T-helper 2 cell (primary cell): Measurements from ENCODE around the gene SLC12A2.

Experiments used
- DNase-seq, 5 experiments: peaks; one replicate each; pipeline versions ENCODE4 v3.0.0 to v3.0.0-alpha.2; 2012 to 2022

The SLC12A2 gene

DNA sequence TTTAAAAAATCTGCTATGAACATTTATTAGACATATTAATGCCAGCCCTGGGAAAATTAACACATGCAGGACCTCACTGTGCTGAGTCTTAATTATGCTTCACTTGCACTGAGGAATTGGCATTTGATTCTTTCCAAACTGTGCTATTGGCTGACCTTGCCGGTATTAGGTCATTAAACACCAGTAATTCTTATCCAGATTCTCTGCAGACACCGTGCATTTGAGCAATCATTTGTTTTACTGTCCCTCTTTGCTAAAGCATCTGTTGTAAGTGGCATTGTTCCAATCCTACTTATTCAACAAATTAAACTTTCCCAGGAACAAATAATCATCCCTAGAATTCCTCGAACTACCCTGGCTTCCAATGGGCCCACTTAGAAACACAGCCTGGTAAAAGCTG, 145.0 kb downstream of the SLC12A2 start:
- DNase-seq, result no peak

DNA sequence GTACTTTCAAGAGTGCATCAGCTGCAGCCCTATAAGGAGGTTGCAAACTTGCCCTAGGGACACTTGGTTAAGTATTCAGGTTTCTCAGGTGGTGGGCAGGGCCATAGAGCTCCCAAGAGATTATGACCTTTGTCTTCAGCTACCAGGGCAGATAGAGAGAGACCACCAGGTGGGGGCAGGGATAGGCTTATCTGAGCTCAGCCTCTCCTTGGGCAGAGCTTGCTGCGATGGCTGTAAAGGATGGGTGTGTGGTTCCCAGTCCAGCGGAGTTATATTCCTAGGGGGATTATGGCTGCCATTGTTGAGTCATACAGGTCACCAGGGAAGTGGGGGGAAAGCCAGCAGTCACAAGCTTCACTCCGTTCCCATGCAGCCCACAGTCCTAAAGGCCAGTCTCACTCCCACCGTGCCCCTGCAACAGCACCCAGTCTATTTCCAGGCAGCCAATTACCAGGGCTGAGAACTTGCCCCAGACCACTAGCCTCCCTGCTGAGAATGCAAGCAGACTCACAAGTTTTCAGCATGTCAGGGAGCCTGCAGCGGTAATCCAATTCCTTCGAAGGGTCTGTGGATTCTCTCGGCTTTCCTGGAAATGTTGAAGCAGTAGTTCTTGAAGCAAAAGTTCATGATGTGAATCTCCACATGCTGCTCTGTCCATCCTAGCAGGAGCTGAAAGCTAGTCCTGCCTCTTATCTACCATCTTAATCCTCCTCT, 151.5 kb downstream of the SLC12A2 start:
- DNase-seq, result no peak

DNA sequence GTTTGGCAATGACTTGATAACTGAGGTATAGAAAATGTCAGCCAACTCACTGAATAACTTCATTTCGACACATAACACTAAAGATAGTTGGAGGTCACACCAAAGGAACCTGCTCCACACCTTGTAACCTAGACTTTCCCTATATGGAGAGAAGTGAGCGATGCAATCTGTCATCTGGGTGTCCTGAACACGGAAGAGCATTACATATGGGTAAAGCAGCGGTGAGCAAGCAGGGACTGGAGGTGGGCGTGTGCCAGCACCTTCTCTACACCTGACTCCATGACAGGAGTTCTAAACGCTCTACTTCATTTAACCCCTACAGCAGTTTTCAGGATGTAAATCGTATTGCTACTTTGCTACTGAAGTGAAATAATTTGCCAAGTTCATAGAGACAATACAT, 152.8 kb downstream of the SLC12A2 start:
- DNase-seq, result no peak

DNA sequence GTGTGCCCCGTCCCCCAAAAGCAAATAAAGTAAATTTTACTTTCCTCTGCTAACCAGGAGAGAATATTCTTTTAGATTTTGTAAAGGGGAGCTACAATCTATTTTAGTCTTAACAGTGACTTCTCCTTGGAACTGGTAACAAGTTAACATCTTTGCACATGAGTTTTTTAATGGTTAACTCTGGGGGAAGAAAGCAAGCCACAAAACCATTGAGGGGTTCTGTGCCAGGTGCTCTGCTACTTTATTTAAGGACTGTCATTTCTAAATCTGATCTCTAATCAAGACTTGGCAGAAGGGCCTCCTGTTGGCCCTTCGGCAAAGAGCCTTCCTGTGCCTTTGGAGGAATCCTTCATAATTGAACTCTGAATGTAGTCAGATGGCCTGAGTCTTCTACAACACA, 153.4 kb downstream of the SLC12A2 start:
- no peak for DNase-seq

DNA sequence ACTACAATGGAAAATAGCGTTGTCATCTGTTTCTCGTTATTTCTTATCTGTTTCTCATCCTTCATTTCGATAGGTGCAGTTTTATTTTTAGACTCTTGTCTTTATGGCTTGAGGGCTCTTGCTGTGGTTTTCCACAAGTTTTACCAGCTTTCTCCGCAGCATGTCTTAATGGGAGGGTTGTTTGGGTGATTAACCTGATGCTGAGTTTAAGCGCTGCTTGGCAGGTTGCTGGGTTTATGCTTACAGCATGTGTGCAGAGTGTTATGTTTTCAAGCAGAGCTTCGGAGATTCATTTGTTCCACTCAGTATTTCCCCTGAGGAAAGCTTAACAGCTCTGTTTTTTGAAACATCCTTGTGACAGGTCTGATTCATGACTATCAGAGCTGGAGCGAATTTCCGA, 154.0 kb downstream of the SLC12A2 start:
- DNase-seq, result no peak
